ENCODE measurements around the gene RHBDL1. TPM values are rescaled to one million over a fixed set of nuclear protein-coding genes. Genes with fewer than 3 reads are reported as not detected.

RHBDL1 gene
- total RNA-seq, 1 donor from 2014 or later: 2.3 TPM

GRCh38 chr16:675884-676564 lies 553 bp downstream of the RHBDL1 start:
- Histone ChIP-seq H3K27me3 (ENCODE audit: low read depth) (peaks cover 19% of the 10 kb centered on the region), H3K36me3 (peaks cover 33% of the 10 kb centered on the region), H3K4me1 (peaks cover 46% of the 10 kb centered on the region), H3K27ac (replicated peaks) (peak overlapping the region; percentile 64), H3K9me3 (replicated peaks) (no peaks in the 10 kb centered on the region), H3K4me3 (peak overlapping the region; percentile 61)
- TF ChIP-seq CTCF (IDR thresholded peaks at IDR 0.05; ENCODE audit: borderline replicate concordance): no peak
- DNase-seq: no peak
- intact Hi-C loops (cut with micrococcal nuclease): no loop called here

- TF ChIP-seq CTCF (IDR thresholded peaks at IDR 0.05; ENCODE audit: borderline replicate concordance): no peak
- H3K27ac ChIP-seq (replicated peaks): no peak overlapping the region
These were observed 1.1 kb downstream of the RHBDL1 start for GRCh38 chr16:676565-676902.

GRCh38 chr16:676913-677312 lies 1.4 kb downstream of the RHBDL1 start:
- H3K9me3 ChIP-seq (replicated peaks): no peaks in the 10 kb centered on the region

More at GRCh38 chr16:676565-676902, 1.1 kb downstream of the RHBDL1 start:
- Histone ChIP-seq H3K36me3 (peaks cover 31% of the 10 kb centered on the region), H3K4me1 (peaks cover 51% of the 10 kb centered on the region), H3K9me3 (replicated peaks) (no peaks in the 10 kb centered on the region), H3K4me3 (no peak overlapping the region), H3K27me3 (ENCODE audit: low read depth) (peaks cover 19% of the 10 kb centered on the region)
- no peak for DNase-seq
- intact Hi-C loops (cut with micrococcal nuclease): no loop called here

GRCh38 chr16:677316-678190 lies 2.1 kb downstream of the RHBDL1 start:
- H3K36me3 ChIP-seq: peaks cover 31% of the 10 kb centered on the region
- H3K9me3 ChIP-seq (replicated peaks): no peaks in the 10 kb centered on the region
- peaks cover 19% of the 10 kb centered on the region for H3K27me3 ChIP-seq (ENCODE audit: low read depth)
- intact Hi-C loops (cut with micrococcal nuclease): no loop called here
- no peak overlapping the region for H3K27ac ChIP-seq (replicated peaks)
- H3K4me1 ChIP-seq: peaks cover 61% of the 10 kb centered on the region
- DNase-seq: no peak
- no peak for TF ChIP-seq CTCF (IDR thresholded peaks at IDR 0.05; ENCODE audit: borderline replicate concordance)
- H3K4me3 ChIP-seq: no peak overlapping the region

More at GRCh38 chr16:676913-677312, 1.4 kb downstream of the RHBDL1 start:
- intact Hi-C loops (cut with micrococcal nuclease): no loop called here
- DNase-seq: no peak
- TF ChIP-seq CTCF (IDR thresholded peaks at IDR 0.05; ENCODE audit: borderline replicate concordance): no peak
- H3K36me3 ChIP-seq: peaks cover 31% of the 10 kb centered on the region
- H3K27ac ChIP-seq (replicated peaks): no peak overlapping the region
- H3K4me1 ChIP-seq: peaks cover 55% of the 10 kb centered on the region
- peaks cover 19% of the 10 kb centered on the region for H3K27me3 ChIP-seq (ENCODE audit: low read depth)
- H3K4me3 ChIP-seq: no peak overlapping the region

GRCh38 chr16:678209-678857 lies 2.9 kb downstream of the RHBDL1 start:
- intact Hi-C loops (cut with micrococcal nuclease): no loop called here
- H3K4me1 ChIP-seq: peaks cover 69% of the 10 kb centered on the region
- no peak overlapping the region for H3K27ac ChIP-seq (replicated peaks)
- no peak overlapping the region for H3K4me3 ChIP-seq
- H3K27me3 ChIP-seq (ENCODE audit: low read depth): peaks cover 19% of the 10 kb centered on the region
- H3K9me3 ChIP-seq (replicated peaks): no peaks in the 10 kb centered on the region
- DNase-seq: no peak
- H3K36me3 ChIP-seq: peaks cover 31% of the 10 kb centered on the region
- no peak for TF ChIP-seq CTCF (IDR thresholded peaks at IDR 0.05; ENCODE audit: borderline replicate concordance)
